Left ventricle myocardium inferior (tissue), 1 donor: ENCODE results near the gene SGTB. TPM values are rescaled to one million over a fixed set of nuclear protein-coding genes. Genes with fewer than 3 reads are reported as not detected.

Experiments used
- DNase-seq: peaks from one replicate; pipeline ENCODE4 v3.0.0-alpha.2; 2020
- H3K27ac ChIP-seq: fragments of 200-600 bp; replicated peaks from 2 replicates; pipeline ENCODE4 v1.8.0; 2021
- H3K27me3 ChIP-seq: fragments of 200-600 bp; 2 replicates; pipeline ENCODE4 v1.8.0; 2021; ENCODE audit warnings: low read depth
- H3K36me3 ChIP-seq: fragments of 200-600 bp; 2 replicates; pipeline ENCODE4 v1.8.0; 2021
- H3K4me1 ChIP-seq: fragments of 200-600 bp; 2 replicates; pipeline ENCODE4 v1.8.0; 2021
- H3K4me3 ChIP-seq: fragments of 200-600 bp; 2 replicates; pipeline ENCODE4 v1.8.0; 2021; ENCODE audit warnings: mild to moderate bottlenecking, moderate library complexity
- H3K9me3 ChIP-seq: fragments of 200-600 bp; replicated peaks from 2 replicates; pipeline ENCODE4 v1.8.0; 2021
- CTCF ChIP-seq: fragments of 200-600 bp; IDR thresholded peaks from 2 replicates; pipeline ENCODE4 v1.8.0; 2021; ENCODE audit warnings: antibody characterized with exemption, mild to moderate bottlenecking, borderline replicate concordance
- intact Hi-C: fragments of 100-400 bp; cut with micrococcal nuclease; formaldehyde crosslinking; loops from one replicate; pipeline ENCODE4 v1.11.0; 2022
- total RNA-seq: library from RNA; stranded (reverse); fragmentation: NEBNext Ultra II Directional; extraction: Animal tissue kit (Norgen Biotek cat#: 25700); gene quantifications from one replicate; pipeline ENCODE4 v1.2.1, GENCODE V29; 2021
- donor health status: DM: no; HTN: yes; CAD: no; lungs with severe emphysema.

Gene SGTB
- total RNA-seq, 1 donor from 2014 or later, result 7.1 TPM

- Histone ChIP-seq H3K4me1 (peaks cover 4% of the 10 kb centered on the region), H3K36me3 (peaks cover 7% of the 10 kb centered on the region), H3K27ac (no peak overlapping the region), H3K27me3 (no peaks in the 10 kb centered on the region), H3K9me3 (no peaks in the 10 kb centered on the region), H3K4me3 (no peak overlapping the region)
- intact Hi-C loops, result loop anchor here (10.0 kb wide), 1 partner anchor 256 kb away; no protein-coding TSS in a partner anchor
- TF ChIP-seq CTCF, result no peak
- DNase-seq, result no peak
Measured at GRCh38 chr5:65758546-65759144, 36.7 kb upstream of the SGTB start.

GRCh38 chr5:65753189-65753588 lies 31.3 kb upstream of the SGTB start:
- intact Hi-C loops, result loop anchor here (10.0 kb wide), 1 partner anchor 262 kb away; no protein-coding TSS in a partner anchor
- Histone ChIP-seq H3K9me3 (no peaks in the 10 kb centered on the region), H3K4me1 (peaks cover 6% of the 10 kb centered on the region), H3K4me3 (no peak overlapping the region), H3K36me3 (no peaks in the 10 kb centered on the region), H3K27me3 (no peaks in the 10 kb centered on the region), H3K27ac (no peak overlapping the region)
- TF ChIP-seq CTCF, result no peak
- DNase-seq, result no peak

GRCh38 chr5:65750938-65751337 lies 29.0 kb upstream of the SGTB start:
- no peak for TF ChIP-seq CTCF
- Histone ChIP-seq H3K9me3 (no peaks in the 10 kb centered on the region), H3K36me3 (no peaks in the 10 kb centered on the region), H3K4me1 (peaks cover 6% of the 10 kb centered on the region), H3K4me3 (no peak overlapping the region), H3K27me3 (no peaks in the 10 kb centered on the region), H3K27ac (no peak overlapping the region)
- DNase-seq, result no peak
- intact Hi-C loops, result loop anchor here (10.0 kb wide), 1 partner anchor 264 kb away; no protein-coding TSS in a partner anchor

GRCh38 chr5:65749956-65750355 lies 28.0 kb upstream of the SGTB start:
- Histone ChIP-seq H3K27ac (no peak overlapping the region), H3K9me3 (no peaks in the 10 kb centered on the region), H3K4me1 (peaks cover 6% of the 10 kb centered on the region), H3K36me3 (no peaks in the 10 kb centered on the region), H3K27me3 (no peaks in the 10 kb centered on the region), H3K4me3 (no peak overlapping the region)
- no peak for TF ChIP-seq CTCF
- no peak for DNase-seq
- intact Hi-C loops, result loop anchor here (10.0 kb wide), 1 partner anchor 265 kb away; no protein-coding TSS in a partner anchor

GRCh38 chr5:65749221-65749844 lies 27.4 kb upstream of the SGTB start:
- Histone ChIP-seq H3K27me3 (no peaks in the 10 kb centered on the region), H3K4me3 (no peak overlapping the region), H3K4me1 (peaks cover 6% of the 10 kb centered on the region), H3K36me3 (no peaks in the 10 kb centered on the region), H3K27ac (no peak overlapping the region), H3K9me3 (no peaks in the 10 kb centered on the region)
- intact Hi-C loops, result no loop called here
- TF ChIP-seq CTCF, result no peak
- no peak for DNase-seq
